GM19372 (cell line): ENCODE measurements around the gene OGFOD3.
"Not testable (repeated sequence)": the region's sequence is repeated elsewhere in the genome, so short reads cannot be mapped to it uniquely, and the experiment has no call there.

Experiments
- ATAC-seq: cut with Tn5 transposase; IDR thresholded peaks from one replicate; pipeline ENCODE4 v1.9.1; 2021; ENCODE audit warnings: mild to moderate bottlenecking, low read depth, moderate library complexity; ENCODE audit not compliant: unreplicated experiment

Gene OGFOD3

DNA sequence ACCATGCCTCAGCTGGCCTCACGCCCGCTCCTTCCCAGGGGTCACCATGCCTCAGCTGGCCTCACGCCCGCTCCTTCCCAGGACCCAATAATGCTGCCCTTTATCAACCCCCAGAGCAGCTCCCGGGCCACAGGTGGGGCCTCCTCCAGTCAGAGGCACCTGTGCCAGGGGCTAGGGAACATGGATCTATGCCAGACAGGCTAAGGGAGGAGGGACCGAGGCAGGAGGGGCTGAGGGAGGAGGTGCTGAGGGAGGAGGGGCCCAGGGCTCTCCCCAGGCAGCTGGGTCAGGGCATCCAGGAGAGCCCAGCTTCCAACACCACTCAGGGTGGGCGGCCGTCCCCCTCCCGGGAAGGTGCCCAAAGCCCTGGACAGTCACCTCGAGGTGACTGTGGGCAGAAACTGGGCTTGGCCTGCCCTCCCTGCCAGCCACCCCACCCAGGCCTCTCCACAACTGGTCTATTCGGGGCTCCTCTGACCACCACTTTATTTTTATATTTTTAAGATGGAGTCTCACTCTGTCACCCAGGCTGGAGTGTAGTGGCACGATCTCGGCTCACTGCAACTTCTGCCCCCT, 27.4 kb downstream of the OGFOD3 start:
- ATAC-seq = no peak

DNA sequence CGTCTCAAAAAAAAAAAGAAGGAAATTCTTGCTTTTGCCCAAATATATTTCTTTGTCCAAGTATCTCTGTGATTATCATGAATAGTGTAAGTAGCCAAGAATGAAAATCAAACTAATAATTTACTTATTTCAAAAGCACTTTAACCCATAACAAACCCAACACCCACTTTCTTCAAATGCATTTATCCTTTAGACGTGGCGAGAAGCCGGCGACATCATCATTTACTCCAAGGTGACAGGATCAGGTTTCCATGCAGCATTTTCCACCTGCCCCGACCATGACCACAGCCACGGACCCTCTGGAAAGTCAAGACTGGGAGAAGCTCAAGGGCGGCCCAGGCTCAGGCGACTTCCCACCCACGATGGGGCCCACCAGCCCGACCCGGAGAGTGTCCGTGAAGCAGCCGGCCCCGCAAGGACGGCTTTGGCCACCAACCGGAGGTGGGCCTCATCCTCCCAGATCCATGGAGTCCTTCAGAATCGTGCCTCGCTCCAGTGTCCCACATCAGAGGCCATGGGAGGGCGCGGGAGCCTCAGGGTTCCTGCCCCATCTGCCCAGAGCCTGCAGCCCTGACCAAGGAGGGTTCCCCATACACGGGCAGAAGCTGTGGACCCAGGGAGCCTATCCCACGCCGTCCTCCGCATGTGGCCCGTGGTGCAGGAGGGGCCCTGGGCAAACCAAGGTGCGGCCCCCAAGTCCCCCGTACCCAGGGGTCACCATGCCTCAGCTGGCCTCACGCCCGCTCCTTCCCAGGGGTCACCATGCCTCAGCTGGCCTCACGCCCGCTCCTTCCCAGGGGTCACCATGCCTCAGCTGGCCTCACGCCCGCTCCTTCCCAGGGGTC, 28.1 kb downstream of the OGFOD3 start:
- ATAC-seq = no peak

DNA sequence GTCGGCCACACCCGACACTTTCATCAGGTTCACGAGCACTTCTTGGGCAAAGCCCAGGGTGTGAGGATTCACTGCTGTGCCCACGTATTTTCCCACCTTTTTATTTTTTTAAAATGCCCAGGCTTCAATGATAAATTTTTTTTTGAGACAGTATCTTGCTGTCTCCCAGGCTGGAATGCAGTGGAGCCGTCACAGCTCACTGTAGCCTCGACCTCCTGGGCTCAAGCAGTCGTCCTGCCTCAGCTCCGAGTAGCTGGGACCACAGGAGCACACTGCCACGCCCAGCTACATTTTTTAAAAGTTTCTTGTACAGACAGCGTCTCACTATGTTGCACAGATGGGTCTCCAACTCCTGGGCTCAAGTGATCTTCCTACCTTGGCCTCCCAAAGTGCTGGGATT, 29.0 kb downstream of the OGFOD3 start:
- ATAC-seq = no peak

DNA sequence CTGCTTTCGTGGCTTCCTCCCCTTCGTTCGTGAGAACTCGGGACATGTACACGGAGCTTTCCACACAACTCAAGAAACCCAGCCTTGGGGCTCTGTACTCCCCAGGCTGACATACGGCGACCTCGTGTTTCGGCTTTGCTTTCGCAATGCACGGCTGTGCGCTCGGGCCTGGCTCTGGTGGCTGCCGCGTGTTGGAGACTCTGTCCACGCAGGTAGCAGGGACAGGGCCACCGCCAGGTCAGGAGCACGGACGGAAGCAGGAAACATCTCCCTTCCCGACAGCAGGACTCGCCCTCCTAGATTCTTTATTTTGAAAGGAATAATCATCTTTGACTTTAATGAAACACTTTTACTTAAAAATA, 29.5 kb downstream of the OGFOD3 start:
- no peak for ATAC-seq

DNA sequence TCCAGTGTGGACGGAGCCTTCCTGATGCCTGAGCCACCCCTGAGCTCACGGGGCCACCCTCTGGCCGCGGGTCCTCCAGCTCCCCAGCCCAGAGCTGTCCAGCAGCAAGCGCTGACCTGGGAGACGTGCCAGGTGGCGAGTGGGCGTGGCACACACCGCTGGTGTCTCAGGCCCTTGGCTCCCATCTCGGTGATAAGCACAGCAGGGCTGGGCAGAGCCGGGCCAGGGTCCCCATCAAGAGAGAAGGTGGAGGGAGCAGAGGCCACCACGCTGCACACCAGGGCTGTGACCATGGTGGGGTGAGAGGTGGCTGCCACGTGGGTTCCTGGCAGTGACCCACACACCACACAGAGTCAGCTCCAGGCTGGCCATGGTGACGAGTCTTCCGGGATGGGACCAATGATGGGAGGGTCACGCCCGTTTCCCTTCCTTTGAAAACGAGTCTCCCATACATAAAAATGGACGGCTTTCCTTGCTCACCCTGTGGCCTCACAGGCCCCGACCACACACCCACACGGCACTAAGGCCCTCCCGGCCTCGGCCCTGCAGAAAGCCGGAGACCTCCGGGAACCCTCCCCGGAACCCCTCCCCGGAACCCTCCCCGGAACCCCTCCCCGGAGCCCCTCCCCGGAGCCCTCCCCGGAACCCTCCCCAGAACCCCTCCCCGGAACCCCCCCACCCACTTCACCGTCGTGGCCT, 30.0 kb downstream of the OGFOD3 start:
- no peak for ATAC-seq

DNA sequence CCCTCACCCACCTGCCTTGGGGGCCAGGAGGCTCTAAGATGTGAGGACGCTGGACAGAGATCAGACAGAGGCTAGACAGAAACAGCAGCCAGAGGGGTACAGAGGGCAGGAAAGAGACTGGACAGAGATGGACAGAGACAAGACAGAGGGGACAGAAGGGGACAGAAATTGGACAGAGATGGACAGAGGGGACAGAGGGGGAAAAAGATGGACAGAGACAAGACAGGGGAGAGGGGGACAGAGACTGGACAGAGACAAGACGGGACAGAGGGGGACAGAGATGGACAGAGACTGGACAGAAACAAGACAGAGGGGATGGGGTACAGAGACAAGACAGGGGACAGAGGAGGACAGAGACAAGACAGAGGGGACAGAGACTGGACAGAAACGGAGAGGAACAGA, 30.7 kb downstream of the OGFOD3 start:
- ATAC-seq = no peak

DNA sequence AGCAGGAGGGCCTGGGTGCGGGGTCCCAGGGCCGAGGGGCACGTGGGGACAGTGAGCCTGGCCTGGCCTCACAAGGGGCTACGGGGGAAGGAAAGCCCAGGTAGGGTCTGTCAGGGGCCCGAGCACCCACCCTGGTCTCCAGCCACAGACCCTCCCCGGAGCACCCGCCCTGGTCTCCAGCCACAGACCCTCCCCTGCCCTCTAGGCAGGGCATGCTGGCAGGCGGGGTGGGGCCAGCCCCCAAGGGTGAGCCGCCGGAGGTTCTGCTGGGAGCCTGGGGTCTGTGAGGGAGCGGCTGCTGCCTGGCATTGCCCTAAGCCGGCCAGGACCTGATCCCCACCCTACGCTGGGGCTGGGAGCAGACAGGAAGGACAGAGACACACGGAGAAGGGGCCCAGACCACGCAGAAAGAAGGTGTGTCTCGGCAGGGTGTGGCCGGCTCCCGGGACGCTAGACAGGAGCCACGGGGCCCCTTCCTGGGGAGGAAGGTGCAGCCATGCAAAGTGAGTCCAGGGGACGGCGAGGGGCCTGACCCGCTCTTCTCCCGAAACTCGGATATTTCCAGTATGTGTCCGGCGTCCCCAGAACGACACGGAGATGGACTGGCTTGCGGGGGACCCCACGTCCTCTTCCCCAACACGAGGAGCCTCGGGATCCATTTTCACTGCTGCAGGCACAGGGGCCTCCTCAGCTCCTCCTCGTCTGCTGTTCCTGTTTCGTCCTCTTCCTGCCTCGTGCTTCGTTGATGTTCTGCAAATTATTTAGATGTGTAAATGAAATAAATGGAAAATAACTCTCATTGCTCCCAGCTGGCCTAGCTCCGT, 31.3 kb downstream of the OGFOD3 start:
- no peak for ATAC-seq

DNA sequence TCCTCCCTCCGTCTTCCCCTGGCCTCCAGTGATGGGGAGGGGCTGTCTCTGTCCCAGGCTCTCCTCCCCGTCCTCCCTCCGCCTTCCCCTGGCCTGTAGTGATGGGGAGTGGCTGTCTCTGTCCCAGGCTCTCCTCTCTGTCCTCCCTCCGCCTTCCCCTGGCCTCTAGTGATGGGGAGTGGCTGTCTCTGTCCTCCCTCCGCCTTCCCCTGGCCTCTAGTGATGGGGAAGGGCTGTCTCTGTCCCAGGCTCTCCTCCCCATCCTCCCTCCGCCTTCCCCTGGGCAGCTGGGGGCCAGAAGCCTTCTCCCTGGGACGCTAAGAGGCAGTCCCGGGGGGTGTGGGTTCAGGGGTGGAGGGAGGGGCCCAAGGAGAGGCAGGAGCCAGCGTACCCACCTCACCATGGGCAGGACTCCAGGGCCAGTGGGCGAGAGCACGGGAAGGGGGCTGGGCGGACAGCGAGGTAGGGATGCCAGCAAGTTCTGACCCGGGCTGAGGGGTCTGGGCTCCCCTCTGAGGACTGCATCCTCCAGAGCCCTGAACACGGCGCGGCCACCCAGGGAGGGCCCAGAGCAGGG, 32.0 kb downstream of the OGFOD3 start:
- no peak for ATAC-seq

DNA sequence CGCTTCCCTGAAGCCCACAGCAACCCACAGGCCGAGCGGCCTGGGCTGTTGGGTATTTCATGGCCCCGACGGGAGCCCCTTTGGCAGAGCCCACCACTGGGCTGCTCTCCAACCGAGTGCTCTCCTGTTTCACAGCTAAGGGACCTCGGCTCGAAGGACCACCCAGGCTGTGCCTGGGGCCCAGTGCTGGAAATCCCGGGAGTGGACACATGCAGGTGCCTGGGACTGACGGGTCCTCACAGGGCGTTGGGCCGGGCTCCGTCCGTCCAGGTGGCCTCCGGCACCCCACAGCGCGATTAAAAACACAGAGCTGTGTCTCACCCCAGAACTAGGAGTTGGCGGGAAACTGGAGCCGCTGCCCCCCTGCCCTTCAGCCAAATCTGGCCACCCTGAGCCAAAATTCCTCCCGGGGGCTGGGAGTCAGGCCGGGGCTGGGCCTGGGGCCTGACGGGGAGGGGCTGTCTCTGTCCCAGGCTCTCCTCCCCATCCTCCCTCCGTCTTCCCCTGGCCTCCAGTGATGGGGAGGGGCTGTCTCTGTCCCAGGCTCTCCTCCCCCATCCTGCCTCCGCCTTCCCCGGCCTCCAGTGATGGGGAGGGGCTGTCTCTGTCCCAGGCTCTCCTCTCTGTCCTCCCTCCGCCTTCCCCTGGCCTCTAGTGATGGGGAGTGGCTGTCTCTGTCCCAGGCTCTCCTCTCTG, 32.7 kb downstream of the OGFOD3 start:
- ATAC-seq = no peak

DNA sequence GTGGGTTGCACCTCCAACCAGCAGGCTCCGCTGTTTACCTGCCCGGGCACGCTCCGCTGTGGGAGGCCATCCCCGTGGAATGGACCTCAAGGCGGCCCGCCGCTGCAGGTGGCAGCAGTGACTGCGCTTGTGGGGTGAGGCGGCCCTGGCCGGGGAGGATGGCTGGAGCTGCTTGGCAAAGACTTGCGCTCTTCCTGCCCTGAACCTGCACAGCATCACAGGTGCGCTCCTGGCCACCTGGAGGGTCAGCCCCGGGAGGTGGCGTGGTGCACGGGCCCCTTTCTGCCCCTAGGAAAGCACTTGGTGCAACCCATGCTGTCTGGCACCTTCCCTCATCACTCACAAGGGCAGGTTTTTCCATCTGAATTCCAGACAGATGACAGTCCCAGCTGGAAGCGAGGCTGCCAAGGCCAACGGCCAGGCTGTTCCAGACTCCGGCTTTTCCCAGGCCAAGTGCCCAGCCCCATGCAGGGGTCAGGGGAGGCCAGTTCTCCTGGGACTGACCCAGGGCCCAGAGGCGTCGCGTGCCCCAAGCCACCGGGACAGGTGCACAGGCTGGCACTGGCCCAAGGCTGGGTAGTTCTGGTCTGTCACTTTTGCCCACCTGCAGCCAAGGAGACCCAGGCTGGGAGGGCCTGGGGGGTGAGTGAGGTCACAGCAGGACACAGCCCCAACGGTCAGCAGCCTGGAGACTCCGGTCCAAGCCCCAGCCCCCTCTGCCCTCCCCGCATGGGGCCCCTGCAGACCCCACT, 33.5 kb downstream of the OGFOD3 start:
- ATAC-seq = no peak

DNA sequence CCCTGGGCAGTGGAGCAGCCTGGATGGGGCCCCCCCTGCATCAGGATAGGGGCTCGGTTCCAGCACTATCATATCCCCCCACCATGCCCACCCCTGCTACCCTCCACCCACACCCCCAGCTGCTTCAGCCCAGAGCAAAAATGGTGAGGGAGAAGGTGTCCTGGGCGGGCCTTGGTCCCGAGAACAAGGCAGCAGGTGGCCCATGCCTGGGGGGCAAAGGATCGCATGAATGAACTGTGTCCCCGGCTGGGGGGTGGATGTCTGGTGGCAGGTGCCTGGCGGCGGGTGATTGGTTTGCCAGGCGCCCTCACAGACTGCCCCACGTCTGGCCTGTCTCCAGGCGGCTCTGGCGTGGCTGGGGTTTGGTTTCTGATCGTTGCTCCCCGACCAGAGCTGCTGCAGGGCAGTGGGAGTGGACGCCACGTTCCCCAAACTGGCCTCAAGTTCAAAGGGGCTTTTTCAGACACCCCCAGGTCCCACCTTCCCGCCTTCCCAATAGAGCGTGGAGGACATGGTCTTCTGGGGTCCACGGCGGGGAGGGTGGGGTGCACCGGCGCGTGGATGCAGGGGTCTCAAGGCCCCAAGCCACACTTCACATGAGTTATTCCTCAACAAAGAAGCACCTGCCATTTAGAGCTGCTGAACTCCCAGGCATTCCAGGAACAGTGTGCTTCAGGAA, 34.2 kb downstream of the OGFOD3 start:
- ATAC-seq = no peak

DNA sequence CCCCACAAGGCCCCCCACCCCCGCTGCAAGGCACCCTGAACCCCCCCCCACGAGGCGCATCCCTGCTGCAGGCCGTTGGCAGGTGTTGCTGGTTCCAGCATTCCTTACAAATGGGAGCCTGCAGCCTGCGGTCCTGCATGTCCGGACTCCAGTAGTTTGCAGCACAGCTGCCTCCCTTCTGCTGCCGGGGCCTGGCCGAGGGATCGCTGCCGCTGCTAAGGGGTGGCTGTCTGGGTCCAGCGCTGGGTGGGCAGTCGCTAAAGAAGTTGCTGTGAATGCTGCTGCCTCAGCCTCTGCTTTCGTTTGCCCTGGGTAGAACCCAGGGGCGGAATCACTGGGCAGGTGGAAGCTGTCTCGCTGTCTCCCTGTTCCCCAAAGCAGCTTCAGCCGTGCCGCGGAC, 35.0 kb downstream of the OGFOD3 start:
- ATAC-seq = no peak

DNA sequence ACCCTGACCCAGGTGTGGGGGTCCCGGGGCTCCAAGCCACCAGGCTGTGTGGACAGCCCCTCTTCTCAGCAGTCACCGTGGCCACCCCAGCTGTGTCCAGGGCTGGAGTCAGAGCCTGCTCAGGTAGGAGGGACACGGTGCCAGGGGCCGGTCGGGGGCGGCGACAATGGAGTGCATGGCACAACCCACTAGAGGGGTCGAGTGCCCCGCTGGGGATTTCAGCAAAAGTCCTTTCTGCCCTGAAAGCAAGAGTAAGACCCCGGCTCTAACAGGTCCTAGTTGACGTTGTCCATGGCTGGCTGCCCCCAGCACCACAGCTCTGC, 35.5 kb downstream of the OGFOD3 start:
- ATAC-seq = no peak

DNA sequence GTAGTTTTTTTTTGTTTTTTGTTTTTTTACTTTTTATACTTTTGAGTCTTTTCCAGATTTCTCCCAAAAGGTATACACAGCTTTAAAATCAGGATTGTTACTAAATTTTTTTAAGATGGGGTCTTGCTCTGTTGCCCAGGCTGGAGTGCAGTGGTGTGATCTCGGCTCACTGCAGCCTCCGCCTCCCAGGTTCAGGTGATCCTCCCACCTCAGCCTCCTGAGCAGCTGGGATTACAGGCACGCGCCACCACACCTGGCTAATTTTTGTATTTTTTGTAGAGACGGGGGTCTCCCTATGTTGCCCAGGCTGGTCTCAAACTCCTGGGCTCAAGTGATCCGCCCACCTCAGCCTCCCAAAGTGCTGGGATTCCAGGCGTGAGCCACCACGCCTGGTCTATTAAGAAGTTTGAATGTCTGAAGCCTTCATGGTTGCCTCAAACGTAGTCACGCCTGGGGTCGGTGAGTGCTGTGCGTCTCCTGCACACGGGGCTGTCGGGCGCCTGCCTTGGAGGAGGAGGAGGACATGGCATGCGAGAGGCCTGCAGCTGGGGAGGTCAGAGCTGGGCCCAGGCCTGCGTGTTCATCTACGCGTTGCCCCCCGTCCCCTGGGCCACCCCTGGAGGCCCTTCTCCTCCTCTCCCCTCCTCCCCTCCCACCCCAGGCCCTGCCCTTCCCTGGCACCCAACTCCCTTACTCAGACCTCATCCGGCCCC, 36.0 kb downstream of the OGFOD3 start:
- ATAC-seq = not testable (repeated sequence)

DNA sequence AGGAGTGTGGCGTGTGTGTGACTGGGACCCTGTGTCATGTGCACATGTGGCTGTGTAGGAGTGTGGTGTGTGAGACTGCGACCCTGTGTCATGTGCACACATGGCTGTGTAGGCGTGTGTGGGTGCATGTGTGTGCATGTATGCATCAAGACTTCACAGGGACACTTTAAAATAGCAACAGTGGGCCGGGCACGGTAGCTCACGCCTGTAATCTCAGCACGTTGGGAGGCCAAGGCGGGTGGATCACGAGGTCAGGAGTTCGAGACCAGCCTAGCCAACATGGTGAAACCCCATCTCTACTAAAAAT, 36.7 kb downstream of the OGFOD3 start:
- not testable (repeated sequence) for ATAC-seq

DNA sequence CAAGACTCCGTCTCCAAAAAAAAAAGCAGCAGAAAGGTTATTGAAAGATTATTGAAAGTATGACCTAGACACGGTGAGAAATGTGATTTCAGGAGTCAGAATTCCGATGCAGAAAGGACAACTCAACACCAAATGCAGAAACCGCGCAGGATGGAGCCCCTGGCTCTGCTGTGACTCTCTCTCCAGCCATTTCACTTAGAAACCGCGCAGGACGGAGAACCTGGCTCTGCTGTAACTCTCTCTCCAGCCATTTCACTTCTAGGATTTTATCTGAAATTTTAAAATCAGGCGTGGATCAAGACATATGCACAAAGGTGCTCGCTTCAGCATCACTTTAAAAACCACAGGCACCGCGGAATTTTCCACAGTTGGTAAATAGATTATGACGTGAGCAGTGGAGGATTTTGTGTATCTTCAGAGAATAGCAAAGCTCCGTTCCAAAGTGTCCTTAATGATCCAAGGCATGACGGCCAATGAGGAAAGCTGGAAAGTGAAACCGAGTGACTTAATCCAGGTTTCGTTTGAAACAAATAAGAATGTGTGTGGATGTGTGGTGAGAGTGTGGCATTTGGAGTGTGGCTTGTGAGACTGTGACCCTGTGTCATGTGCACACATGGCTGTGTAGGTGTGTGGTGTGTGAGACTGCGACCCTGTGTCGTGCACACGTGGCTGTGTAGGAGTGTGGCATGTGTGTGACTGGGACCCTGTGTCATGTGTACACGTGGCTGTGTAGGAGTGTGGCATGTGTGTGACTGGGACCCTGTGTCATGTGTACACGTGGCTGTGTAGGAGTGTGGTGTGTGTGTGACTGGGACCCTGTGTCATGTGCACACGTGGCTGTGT, 37.3 kb downstream of the OGFOD3 start:
- ATAC-seq = no peak

DNA sequence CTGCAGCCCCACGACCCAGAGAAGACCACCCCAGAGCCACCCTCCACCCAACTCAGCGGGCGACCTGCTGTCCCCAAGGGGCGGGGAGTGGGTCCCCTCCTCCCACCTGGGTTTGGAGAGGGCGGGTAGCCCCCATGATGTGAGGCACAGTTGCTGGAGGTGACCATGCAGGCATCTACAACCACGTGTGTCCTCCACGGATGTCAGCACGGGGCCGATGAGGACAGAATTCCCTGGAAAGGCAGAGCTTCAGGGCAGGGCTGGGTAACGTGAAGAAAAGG, 39.7 kb downstream of the OGFOD3 start:
- ATAC-seq = no peak
